DMS153 treated with DMSO at 0.1 percent for 48 hours (cell line): ENCODE data around the gene MIEF1.
"Not testable (repeated sequence)": the region's sequence is repeated elsewhere in the genome, so short reads cannot be mapped to it uniquely, and the experiment has no call there.

Experiments used
- DNase-seq: peaks from one replicate; lab custom pipeline; 2025; ENCODE audit not compliant: unreplicated experiment; lab: John Stamatoyannopoulos, UW

MIEF1 gene

DNA sequence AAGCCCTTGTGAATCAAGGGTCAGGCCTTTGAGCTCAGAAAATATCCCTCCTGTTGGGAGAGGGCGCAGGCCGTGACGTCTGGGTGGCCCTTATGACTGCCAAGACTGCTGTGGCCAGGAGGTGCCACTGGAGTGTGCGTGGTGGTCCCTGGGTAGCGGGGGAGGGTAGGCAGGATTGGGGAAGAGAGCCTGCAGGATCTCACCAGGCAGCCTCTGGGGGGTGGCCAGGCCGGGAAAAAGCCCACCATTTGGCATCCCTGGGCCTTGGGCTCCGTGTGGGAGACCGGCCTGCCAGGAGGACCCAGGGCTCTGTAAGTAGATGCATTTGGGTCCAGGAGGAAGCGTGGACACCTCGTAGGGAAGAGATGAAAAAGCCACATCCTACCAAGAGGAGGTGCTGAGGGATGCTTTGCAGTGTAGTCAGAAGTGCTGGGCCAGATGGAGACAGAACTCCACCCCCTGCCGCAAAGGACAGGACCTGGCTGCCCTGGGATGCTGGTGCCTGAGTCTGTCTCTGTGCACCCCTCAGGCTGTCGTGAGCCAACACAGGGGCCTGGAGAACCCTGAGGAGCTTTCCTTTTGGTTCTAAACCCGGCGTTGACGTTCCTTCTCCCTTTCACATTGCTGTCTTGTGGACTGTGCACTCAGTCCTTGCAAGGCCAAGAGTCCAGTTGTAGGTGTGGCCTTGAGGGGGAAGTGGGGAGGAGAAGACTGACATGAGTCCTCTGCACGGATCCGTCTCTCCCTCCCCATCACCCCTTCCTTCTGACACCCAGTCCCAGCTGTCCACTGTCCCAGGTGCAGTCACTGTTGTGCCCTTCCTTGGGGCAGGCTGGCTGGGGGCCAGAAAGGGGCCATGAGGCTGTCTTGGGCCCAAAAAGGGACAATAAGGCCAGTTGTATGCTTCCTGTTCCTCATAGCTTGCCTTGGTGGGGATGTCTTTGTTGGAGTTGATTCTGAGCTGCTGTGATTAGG is 12.7 kb upstream of the MIEF1 start:
- no peak for DNase-seq

DNA sequence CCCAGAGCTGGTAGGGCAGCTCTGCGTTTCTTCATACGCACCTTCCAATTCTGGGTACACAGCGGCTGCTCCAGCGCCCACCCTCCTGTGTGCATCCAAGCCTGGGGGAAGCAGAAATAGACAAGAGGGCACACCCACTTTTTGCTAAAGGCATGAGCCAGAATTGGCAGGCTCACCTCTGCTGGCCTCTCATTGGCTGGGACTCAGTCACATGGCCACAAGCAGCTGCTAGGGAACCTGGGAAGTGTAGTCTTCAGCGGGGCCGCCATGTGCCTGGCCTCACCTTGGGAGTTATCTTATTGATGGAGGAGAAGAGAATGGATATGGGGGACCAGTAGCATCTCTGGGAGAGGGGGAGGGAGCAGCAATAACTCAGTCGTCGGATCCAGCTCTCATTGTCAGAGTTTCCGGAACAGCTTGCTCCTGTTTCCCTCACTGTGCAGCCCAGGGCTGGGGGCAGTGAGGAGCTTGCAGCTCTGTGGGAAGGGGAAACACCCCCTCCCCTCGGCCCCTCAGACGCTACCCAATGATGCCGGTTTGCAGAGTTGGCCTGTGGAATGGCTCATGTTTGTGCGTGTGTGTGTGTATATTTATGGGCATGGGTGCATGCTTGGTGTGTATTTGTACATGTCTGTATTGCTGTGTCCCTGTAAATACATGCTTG is 11.8 kb upstream of the MIEF1 start:
- peak; percentile 85 for DNase-seq

DNA sequence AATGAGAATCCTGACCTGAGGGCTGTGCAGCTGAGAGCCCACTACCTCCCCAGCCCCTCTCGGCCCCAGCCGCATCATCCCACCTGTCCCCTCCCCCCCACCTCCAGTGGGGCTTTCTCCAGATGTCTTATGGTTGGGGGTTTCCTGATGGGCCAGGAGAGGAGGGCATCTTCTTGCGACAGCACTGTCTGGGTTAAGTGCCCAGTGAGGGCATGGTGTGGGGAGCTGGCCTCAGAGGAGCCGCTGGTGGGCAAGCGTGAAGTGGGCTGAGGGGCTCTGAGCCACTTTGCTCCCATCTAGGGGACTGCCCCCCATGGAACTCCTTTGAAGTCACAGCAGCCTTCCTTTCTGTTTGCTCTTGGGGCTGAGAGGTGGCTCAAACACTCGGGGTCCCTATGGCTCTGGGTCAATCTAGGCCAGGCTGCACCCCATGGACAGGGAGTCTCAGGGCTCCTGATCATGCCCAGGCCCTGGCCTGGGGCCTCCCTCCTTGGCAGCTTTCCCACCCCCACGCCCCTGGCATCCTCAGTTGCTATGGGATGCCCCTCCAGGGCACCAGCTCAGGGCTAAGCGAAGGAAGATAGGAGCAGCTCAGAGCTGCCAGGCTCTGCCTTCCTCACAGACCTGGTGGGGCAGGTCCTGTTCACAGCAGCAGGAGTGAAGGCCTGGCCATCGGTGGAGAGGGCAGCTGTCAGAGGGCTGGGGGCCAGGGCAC is 11.0 kb upstream of the MIEF1 start:
- no peak for DNase-seq

DNA sequence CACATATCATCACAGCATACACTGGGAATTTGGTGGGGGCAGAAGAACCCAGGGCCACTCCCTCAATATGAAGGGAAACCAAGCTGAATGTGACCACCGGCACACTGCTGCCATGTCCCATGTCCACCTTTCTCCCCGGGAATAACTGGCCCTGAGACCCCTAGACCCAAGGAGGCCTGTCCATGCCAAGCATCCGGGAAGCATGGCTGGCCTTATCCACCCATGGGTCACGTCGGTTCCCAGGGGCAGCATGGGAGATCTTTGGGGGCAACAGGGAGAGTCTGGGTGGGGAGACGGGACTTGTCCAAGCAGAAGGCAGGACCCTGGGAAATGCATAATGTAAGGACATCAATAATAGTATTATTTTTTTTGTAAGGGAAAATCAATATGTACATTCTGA is 10.4 kb upstream of the MIEF1 start:
- DNase-seq: no peak

DNA sequence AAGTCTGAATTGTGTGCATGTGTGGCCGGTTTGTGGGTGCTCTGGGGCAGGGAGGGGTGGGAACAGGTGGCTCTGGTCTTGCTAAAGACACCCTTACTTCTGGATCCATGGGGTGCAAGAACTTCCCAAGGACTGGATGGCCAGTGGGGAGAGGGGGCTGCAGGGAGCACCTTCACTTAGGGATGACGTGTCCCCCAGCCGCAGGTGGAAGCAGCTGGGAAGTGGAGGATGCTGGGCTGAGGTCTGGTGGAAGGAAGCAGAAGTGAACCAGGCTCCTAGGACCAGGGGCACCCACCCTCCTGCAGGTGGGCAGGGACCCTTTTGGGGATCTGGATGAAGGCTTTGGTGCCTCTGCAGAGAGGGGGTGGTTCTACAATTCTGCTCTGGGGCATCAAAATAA is 9.9 kb upstream of the MIEF1 start:
- no peak for DNase-seq

DNA sequence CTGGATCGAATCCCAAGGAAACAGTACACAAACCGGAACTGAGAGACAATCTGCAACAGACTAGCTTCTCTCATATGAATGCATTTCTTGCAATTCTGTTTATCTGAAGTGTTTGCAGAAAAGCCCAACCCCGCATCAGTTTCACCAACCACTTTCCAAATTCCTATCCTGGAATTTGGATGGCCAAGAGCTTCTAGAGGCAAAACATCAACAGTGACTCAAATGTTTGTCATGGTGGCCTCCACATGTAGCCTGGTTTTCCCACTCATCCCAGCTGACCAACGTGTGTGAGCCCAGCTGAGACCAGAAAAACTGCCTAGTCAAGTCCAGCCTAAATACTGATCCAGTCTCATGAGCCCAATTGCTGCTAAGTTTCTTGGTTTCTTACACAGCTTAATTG is 8.3 kb upstream of the MIEF1 start:
- DNase-seq: no peak

DNA sequence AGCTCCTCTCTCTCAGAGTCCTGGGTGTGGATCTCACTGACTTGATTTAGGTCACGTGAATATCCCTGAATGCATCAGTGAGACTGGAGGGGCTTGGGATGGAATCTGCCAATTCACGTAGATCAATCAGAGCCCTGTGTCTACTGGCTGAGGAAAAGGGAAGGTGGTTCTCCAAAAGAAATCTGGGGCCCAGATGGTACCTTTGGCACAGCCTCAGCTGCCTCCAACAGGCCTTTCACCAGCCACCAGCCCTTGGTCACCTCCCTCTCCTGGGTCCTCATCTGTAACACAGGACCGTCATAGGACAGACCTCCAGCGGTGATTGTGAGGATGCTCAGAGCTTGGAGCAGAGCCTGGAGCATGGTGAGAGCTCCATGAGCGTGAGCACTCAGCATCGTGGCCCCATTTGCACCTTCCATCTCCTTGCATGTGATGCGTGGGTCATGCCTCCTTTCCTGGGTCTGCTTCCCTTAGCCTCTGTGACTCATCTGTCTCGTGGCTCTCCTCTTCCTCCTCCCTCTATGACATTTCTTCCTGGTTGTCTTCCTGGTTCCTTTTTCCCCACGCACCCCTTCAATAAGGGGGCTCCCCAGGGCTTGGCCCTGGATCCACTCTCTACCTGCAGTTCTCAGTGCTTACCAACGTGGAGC is 7.5 kb upstream of the MIEF1 start:
- DNase-seq: no peak

DNA sequence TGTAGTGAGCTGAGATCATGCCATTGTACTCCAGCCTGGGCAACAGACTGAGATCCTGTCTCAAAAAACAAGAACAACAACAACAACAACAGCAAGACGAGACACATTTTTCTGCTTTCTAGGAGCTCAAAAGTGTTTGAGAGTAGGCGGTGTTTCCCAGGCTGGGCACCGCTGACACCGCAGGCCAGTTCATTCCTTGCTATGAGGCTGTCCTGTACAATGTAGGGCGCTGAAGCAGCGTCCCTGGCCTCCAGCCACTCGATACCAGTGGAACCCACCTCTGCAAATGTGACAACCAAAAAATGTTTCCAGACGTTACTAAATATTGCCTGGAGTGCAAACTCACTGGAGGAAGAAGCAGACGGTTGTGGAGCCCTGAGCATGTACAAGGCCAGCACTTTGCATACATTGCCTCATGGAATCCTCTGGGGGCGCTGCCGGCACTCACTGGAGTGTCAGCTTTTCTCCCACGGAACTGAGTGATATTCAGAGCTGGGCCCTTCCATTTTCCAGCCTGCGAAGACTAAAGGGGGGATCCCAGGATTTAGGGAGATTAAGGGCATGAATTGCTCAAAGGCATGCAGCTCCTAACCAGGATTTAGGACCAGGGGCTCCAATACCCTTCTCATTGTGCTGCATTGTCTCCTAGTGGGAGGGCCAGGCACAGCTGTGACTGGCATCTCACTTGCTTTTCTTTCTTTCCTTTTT is 5.8 kb upstream of the MIEF1 start:
- peak; percentile 54 for DNase-seq

DNA sequence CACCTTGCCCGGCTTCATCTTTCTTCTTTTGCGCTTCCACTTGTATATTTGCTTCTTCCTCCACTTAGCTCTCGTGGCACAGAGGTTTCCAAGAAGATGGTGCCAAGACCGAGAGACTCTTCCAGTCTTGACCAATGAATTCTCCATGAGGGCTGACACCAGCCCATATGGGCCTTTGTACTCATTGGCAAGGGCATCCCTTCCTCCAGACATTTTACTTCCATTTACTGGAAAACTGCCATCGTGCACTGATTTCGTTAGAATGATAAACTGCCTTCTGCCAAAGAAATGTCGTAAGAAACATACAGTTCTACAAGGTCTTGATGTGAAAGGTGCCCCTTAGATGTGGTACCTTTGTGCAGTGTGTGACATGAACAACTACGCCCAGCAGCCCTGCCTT is 4.7 kb upstream of the MIEF1 start:
- DNase-seq: no peak

DNA sequence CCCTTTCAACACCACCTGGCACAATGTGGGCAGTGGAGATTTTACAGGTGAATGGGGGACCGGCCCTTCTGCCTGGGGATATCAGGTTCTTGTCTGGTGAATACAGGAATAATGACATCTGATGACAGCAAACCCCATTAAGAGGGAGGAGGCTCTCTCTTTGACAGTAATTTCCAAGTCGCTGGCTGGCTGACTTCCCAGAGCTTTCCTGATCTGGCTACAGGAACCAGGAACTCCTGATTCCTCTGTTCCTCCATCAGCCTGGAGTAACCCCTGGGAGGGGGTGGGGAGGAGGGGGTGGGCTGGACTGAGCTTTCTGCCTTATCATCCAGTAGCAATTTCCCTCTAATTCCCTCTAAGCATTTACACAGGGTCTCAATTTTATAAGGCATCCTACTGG is 3.7 kb upstream of the MIEF1 start:
- peak; percentile 91 for DNase-seq

DNA sequence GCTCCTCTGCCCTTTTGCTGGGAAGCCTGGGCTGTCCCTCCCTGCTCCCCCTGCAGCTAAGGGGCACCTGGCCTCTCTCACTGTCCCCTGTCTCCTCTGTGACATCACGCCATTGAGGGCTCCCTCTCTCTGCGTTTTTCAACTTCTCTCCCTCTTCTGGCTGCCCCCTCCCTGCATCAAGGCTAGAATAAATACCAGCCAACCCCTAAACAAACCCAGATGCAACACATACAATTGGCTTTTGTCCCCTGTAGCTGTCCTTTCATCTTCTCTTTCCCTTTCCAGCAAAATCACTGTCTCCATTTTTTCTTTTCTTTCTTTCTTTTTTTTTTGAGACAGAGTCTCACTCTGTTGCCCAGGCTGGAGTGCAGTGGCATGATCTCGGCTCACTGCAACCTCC is 3.3 kb upstream of the MIEF1 start:
- DNase-seq: no peak

DNA sequence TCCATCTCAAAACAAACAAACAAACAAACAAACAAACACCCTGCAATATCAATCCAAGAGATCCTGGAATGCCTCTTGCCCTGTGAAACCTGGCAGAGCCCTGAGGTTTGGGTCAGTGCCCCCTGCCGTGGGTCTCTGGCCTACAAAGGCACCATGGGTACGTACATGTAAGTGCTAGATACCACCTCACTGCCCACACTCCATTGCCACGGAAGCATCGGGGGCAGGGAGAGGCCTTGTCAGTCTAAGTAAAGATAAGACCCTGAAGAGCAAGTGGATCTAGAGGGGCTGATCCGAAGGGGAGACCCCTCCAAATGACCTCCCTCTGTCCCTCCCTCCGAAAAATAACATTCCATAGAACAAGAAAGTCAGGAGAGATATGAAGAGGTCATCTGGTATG is 2.0 kb upstream of the MIEF1 start:
- DNase-seq: no peak

DNA sequence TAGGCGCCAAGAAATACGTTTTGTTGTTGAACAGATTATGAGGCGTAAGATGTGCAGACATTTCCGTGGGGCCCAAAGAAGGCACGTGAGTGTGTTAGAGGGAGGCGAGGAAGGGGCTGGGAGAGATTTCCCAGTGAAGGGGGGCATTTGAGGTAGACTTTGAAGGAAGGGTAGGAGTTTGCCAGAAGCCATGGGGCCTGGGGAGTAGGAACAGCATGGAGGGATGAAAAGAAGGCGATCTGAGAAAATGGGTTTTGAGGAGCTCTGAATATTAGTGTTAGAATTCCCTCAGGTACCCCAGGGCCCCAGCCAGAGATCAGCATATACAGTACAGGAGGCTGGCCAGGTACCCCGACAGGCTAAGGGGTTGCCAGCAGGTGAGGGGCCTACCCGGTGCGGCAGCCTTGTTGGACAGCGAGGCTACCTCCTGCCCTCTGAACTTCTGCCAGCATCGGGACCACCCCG is 414 bp upstream of the MIEF1 start:
- no peak for DNase-seq

DNA sequence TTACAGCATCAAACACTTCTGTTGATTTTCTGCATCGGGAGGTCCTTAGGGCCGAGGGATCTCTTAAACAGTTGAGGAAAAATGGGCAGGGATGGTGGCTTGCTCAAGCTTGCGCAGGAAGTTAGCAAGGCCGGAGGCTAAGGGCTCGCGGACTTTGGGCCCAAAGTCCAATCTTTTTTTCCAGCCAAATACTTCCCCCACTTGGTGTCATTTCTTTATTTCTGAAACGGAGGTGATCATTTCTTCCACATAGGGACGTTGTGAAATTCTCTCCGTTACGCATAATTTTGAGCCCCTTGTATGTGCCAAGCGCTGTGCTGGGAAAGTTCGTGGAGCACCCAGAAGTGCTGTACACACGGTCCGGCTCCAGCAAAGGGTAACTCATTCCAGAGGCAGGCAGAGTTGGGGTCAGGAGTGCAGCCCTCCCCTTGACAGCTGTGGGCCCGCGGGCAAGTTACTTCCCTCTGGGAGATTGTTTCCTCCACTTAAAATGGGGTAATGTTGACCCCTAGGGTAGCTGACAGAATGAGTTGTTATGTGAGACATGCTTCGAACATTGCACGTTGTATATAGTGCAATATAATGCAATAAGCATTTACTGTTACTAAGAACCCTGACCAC is 809 bp downstream of the MIEF1 start:
- DNase-seq: no peak

DNA sequence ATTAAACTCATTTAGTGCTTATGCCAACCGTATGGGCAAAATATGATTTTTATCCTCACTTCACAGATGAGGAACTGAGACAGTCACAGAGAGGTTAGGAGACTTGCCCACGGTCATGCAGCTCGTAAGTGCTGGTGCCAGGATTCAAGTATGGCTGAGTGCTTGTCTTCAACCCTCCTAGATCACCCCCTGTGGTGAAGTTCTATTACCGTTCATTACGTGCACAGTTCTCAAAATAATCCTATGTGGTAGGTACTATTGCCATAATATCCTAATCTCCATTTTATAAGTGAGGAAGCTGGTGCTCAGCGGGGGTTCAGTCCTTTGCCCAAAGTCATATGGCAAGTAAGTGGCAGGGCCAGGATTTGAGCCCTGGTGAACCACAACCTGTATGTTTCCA is 1.5 kb downstream of the MIEF1 start:
- no peak for DNase-seq

DNA sequence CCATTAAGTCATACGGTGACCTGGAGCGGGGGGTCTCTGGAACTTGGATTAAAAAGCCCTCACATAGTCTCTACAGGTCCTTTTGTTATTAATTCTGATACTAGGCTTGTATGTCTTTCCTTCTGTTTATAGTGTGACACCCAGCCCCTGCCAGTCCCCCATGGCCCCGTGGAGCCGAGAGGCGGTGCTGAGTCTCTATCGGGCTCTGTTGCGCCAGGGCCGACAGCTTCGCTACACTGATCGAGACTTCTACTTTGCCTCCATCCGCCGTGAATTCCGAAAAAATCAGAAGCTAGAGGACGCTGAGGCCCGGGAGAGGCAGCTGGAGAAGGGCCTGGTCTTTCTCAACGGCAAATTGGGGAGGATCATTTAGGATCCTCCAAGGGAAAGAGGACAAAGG is 2.0 kb downstream of the MIEF1 start:
- no peak for DNase-seq

DNA sequence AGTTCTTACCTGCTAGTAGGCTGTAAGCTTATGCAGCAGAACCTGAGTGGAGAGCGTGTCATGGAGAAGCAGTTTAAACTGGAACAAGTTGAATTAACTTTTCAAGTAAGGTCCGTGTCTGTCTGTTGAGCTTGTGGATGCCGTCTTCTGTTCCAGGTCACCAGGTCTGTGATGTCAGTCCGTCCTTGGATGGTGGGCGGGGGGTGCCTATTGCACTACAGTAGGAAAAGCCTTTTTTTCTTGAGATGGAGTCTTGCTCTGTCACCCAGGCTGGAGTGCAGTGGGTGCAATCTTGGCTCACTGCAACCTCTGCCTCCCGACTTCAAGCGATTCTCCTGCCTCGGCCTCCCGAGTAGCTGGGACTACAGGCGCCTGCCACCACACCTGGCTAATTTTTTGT is 4.9 kb downstream of the MIEF1 start:
- not testable (repeated sequence) for DNase-seq

DNA sequence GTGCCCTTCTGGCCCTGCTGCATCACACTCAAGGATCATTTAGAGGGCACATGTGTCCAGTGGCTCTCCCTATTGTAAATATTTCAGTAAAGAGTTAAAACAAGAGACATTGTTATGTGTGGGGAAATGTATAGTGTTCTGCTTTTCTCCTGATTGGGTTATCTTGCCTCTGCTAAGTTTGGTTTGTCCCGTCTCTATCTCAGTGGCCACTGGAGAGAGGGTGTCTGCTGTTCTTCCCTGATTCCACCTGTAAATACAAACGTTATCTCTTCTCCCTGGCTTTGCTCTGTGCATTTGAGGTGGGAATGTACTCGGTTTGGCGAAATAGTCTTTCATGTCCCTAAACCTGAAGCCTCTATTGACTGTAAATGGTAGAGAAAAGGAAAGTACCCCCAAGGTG is 6.3 kb downstream of the MIEF1 start:
- no peak for DNase-seq

DNA sequence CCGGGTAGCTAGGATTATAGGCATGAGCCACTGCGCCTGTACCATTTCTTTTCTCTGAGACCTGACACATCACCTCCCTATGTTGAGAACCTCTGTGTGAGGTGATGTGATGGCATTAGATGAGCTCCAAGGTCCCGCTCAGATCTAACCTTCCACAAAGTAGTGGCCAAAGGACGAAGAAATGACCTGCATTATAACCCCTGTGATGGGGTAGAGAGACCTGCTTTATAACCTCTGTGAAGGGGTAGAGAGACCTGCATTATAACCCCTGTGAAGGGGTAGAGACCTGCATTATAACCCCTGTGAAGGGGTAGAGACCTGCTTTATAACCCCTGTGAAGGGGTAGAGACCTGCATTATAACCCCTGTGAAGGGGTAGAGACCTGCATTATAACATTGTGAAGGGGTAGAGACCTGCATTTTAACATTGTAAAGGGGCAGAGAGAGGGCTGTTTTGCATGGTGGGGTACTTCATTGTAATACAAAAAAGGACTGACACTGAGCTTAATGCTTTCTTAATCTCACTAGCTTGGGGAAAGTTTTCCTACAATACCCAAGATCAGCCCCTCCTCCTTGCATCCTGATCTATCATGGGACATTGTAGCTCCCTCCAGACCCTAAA is 8.5 kb downstream of the MIEF1 start:
- DNase-seq: no peak

DNA sequence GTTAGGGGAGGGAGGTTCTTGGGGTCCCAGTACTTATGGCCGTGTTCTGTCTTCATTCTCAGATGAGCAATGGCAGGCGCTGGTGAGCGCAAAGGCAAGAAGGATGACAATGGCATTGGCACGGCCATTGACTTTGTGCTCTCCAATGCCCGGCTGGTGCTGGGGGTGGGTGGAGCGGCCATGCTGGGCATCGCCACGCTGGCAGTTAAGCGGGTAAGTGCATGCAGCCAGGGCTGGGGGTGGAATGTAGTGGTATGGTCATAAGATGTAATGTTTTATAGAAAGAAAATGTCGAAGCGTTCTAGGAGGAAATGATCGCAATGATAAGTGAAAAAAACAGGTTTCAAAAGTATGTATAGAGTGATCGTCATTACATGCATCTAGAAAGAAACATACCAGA is 9.1 kb downstream of the MIEF1 start:
- no peak for DNase-seq
